ENCODE data around the gene DFFB.

DFFB gene

GRCh38 chr1:3892748-3893147, 35.5 kb downstream of the DFFB start:
- Histone ChIP-seq H3K27ac (peak overlapping the region in 1 of 21 experiments; percentile 20), H3K4me3 (no peak overlapping the region)

DNA sequence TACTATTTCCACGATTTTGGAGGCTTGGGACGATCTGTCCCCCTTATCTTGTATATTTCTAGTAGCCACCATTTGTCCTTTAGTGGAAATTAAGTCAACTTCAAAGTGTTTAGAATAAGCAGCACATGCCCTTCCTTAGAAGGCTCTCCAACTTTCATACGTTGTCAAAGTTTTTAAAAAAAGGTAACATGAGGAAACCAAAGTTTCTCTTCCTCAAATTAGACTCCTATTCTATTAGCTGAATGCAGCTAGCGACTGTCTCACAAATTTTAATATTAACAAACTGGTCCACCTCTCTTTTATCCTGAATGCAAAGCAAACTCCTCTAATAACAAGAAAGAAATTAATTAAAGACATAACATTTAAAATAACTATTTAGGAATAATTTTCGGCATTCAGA, 35.9 kb downstream of the DFFB start:
- Histone ChIP-seq H3K27ac (peak overlapping the region in 1 of 21 experiments; percentile 20), H3K4me3 (no peak overlapping the region)

DNA sequence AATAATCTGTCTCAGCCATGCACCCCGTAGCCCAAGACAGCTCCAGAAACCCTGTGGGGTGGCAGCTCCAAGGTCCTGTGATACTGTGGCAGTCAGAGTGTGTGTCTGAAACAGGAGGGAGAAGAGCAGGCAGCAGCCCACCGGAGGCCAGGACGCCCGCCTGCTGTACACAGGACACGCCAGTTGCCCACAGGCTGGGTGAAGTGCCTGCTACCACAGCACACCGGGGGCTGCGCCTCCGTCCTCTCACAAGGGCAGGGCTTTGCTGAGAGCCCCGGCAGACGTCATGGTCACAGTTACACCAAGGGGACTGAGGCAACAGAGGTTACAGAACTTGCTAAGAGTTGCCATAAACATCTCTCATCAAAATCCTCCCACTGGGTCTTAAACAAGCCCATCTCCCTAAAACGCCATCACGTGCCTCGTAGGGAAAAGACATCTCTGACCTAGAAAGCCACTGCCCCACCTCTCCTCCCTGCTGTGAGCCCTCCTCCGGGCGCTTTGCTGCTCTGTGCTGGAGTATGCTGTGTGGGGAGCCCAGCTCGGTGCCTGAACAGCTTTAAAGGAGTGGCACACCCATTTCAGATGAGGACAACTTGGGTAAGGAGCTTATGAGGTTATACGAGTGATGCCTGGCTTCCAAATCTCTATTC, 37.5 kb downstream of the DFFB start:
- Histone ChIP-seq H3K4me3 (no peak overlapping the region), H3K27ac (no peak overlapping the region)

DNA sequence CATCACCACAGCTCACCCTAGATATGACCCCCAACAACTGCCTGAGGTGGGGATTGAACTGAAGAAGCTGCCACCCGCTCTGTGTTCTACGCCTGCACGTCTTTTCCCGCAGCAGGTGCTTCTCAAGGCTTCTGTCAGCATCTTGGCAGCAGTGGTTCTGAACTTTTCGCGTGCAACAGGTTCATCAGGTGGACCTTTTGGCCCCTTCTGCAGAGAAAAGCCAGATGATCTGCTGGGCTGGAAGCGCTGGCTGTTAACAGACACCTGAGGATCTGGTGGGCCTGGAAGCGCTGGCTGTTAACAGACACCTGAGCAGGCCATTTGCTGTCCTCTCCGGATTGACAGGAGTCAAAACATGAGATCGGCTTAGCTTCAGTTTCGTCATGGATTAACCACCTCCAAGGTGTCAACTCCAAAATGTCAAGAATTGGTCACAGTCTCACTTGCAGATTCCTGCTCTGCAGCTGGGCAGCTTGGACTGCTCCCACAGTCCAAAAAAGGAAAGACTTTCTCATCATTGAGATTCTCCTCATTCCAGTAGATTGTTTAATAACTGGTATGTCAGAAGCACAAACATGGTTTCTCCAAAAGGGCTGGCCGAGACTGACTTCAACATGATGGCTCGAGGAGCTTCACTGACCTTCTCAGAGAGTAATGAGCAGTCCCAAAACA, 38.1 kb downstream of the DFFB start:
- Histone ChIP-seq H3K27ac (no peak overlapping the region), H3K4me3 (no peak overlapping the region)

- Histone ChIP-seq H3K4me3 (no peak overlapping the region), H3K27ac (no peak overlapping the region)
These were observed 38.7 kb downstream of the DFFB start for GRCh38 chr1:3895951-3896325.

DNA sequence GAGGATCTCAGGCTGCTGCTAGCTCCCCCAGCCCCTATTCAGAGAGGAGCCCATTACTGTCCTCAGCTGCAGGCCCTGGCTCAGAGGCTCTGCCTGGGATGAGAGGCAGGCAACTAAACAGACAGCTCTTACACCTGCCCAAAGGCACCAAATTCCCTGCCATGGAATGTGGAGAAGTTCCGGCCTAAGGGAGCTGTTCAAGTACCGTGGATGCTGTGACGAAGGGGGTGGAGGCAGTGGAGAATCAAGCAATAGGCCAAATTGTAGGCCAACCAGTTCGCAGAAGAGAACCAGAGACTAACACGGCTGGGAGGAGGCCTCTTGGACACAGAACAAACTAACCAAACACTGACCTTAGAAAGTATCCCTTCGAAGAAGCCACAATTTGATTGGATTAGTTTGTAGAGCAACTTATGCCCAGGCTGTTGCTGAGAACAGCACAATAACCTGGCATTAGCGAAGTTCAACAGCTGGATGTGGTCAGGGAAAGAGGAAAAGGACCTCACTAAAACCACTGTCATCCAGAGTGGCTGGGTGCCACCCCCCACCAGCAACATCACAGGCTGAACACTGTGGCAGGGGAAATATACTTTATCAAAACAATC, 39.2 kb downstream of the DFFB start:
- Histone ChIP-seq H3K27ac (no peak overlapping the region), H3K4me3 (no peak overlapping the region)

GRCh38 chr1:3898475-3898735, 41.1 kb downstream of the DFFB start:
- Histone ChIP-seq H3K27ac (no peak overlapping the region), H3K4me3 (no peak overlapping the region)

GRCh38 chr1:3898994-3899753, 41.9 kb downstream of the DFFB start:
- Histone ChIP-seq H3K27ac (peak overlapping the region; percentile 72 to 98 (median 92)), H3K4me3 (peak overlapping the region; percentile 66 to 88 (median 74))

DNA sequence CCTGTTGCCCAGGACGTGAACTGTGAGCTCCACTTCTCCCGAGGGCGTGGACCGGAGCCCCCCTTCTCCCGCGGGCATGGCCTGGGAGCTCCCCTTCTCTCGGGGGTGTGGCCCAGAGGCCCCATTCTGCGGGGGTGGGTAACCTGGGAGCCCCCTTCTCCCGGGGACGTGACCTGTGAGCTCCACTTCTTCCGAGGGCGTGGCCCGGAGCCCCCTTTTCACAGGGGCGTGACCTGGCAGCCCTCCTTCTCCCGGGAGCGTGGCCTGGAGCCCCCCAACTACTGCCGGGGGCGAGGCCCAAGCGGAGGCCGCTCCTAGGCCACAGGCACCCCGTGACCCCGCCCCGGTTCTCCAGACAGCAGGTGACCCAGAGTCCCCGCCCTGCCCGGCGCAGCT, 42.5 kb downstream of the DFFB start:
- peak overlapping the region; percentile 66 to 88 (median 74) for H3K4me3 ChIP-seq

DNA sequence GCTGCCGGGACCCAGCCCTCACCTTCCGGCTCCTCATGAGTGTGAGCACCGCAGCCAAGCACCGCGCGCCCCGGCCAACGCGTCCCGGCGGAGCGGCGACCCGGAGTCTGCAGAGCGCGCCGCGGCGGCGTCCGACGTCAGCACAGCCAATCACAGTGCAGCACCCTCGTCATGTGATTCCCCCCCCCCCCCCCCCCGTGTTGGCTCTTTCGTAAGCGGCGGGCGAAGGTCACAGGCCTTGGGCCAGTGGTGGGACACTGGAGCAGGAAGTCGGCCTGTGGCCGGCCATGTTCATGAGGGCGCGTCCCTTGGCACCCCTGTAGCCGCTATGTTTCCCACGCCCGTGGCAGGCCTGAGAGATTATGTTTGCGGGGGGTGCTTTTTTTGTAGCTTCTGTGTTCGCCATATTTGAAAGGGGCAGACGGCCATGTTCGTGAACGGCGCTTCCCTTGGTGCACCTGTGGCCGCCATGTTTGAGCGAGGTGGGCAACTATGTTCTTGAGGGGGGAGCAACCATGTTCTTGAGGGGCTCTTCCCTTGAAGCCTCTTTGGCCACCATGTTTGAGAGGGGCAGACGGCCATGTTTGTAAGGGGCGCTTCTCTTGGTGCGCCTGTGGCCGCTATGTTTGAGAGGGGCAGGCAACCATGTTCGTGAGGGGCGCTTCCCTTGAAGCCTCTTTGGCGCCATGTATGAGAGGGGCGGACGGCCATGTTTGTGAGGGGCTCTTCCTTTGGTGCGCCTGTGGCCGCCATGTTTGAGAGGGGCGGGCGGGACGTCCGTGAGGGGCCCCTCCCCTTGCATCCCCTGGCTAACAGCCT, 43.1 kb downstream of the DFFB start, which contains the start of gene C1orf174:
Gene C1orf174, minus strand, starts transcription at position 123 of the 819 bp plus-strand sequence. Its CDS starts 86 bp downstream, at position 37.
- H3K27ac ChIP-seq = peak within 1 kb of the TSS; percentile 83 to 98 (median 92)
- peak within 1 kb of the TSS; percentile 66 to 88 (median 74) for H3K4me3 ChIP-seq

More for the DNA sequence above, 42.5 kb downstream of the DFFB start:
- H3K27ac ChIP-seq = peak overlapping the region; percentile 72 to 98 (median 92)

DNA sequence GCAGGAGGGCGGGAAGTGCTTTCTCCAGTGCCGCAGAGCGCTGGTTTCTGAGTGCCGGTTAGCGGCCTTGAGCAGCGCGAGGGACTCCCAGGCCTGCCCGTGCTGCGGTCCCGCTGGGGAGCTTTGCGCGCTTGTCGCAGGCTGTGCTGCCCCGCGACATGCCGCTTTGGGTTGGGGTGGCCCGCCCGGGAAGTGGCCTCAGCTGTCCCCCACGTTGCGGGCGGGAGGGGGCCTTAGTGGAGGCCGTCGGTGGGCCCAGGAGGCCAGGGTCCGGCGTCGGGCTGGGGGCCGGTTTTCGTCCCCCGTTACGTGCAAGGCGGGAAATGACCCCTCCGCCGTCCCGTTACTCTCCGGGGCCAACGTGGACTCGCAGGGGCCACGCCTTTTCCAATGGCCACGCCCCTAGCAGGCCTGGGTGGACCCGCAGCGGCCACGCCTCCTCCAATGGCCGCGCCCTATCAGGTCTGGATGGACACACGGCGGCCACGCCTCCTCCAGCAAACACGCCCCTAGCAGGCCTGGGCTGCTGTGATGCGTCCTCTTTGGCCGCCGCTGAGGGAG, 43.8 kb downstream of the DFFB start:
- Histone ChIP-seq H3K4me3 (peak overlapping the region; percentile 66 to 88 (median 74)), H3K27ac (peak overlapping the region; percentile 83 to 98 (median 92))

DNA sequence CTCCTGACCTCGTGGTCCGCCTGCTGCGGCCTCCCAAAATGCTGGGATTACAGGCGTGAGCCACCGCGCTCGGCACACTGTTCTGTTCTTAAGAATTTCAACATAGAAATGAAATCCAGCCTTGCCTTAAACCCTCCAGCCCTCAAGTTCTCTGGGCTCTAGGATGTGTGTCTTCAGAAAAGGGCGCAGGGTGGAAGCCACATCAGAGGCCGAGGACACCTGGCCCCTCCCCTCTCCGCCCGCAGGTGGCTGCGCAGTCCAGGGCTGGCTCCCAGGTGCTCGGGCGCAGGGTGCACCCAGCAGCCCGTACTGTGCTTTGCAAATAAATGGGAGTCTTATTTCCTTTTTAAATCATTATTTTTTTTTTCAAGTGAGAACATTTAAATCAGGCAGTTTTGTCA, 44.8 kb downstream of the DFFB start:
- Histone ChIP-seq H3K27ac (peak overlapping the region in 6 of 21 experiments; percentile 12 to 62 (median 30)), H3K4me3 (no peak overlapping the region)

DNA sequence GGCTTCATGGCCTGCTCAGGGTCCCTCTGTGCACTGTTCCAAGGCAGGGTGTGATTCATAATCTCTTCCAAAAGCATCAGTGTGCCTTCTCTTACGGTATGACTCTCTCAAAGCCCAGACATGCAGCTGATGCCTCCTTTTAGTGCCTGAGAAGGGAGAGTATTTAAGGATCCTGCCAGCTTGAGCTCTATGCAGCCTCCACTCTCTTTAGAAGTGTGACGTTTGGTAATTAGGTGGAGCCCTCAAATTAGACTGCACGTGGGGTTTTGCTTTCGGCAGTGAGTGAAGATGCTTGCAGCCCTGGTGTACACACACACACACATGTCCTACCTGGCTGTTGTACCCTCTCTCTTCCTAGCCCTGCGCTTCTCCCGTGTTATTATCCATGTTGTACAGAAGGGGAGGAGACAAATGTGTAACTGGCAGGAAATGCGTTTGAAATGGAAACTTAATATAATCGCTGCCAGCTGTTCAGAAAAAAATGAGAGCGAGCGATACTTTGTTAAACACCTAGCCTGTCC, 45.4 kb downstream of the DFFB start:
- no peak overlapping the region for H3K4me3 ChIP-seq
- peak overlapping the region in 9 of 21 experiments; percentile 5 to 62 (median 19) for H3K27ac ChIP-seq

- Histone ChIP-seq H3K4me3 (no peak overlapping the region), H3K27ac (peak overlapping the region in 8 of 21 experiments; percentile 11 to 62 (median 21))
These were observed 46.1 kb downstream of the DFFB start for GRCh38 chr1:3903141-3904005.

- Histone ChIP-seq H3K27ac (peak overlapping the region in 2 of 21 experiments; percentile 20 to 62), H3K4me3 (no peak overlapping the region)
These were observed 46.9 kb downstream of the DFFB start for GRCh38 chr1:3904006-3904842.

DNA sequence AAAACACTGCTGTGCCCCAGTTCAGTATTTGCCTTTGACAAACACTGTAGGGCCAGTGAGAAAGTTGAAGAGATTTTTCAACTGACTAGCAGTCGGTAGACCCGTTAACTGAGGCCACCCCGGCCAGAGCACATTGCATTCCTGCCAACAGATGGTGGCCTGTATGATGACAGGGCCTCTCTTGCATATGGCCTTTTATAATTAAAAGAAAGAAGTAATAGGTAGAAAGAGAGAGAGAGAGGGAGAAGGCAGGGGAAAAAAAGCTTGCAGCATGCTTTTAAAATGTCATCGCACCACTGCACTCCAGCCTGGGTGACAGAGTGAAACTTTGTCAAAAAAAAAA, 47.5 kb downstream of the DFFB start:
- no peak overlapping the region for H3K27ac ChIP-seq
- no peak overlapping the region for H3K4me3 ChIP-seq

DNA sequence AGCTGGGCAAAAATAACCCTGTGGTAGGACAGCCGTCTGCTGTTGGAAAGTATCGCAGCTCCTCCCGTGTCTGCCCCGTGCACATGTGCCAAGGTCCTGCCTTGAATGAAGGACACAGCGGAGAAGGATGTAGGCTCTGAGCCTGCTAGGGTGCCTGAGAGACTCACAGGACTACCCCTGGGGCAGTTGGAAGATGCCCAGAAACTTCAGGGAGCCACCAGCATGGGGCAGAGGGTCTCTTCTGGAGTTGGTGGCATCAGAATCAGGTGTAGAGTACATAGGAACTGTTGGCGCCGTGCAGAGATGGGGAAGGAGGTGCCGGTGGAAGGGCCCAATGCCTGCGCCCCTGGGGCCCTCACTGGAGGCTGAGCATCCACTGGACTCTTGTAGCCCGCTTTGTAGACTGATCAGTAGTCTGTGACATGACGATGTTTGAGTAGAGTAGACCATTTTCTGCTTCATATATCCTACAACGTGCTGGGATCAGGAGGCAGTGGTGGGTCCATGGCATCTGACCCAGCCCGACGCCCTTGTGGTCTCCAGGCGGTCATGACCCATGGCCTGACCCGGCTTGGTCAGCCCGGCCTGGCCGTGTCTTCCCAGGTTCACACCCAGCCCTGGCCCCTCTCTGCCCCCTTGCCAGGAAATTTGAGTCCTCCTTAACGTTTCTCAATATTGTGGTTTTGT, 48.1 kb downstream of the DFFB start:
- H3K4me3 ChIP-seq = no peak overlapping the region
- H3K27ac ChIP-seq = no peak overlapping the region
